Measurements from ENCODE around the gene WNT9A.

WNT9A gene

GRCh38 chr1:227907439-227908015 lies 40.2 kb downstream of the WNT9A start:
- DNase-seq: no peak

GRCh38 chr1:227906550-227907071 lies 41.1 kb downstream of the WNT9A start:
- no peak for DNase-seq

- no peak for DNase-seq
Observed at GRCh38 chr1:227905573-227906487, 41.9 kb downstream of the WNT9A start.

- no peak for DNase-seq
Observed at GRCh38 chr1:227904541-227905335, 43.0 kb downstream of the WNT9A start.

- DNase-seq: no peak
Observed at GRCh38 chr1:227903614-227904501, 43.9 kb downstream of the WNT9A start.

- DNase-seq: no peak
Observed at GRCh38 chr1:227903061-227903521, 44.6 kb downstream of the WNT9A start.

GRCh38 chr1:227902641-227902990 lies 45.1 kb downstream of the WNT9A start:
- DNase-seq: no peak

GRCh38 chr1:227901906-227902640 lies 45.7 kb downstream of the WNT9A start:
- no peak for DNase-seq

GRCh38 chr1:227901239-227901905 lies 46.4 kb downstream of the WNT9A start:
- no peak for DNase-seq

GRCh38 chr1:227900571-227901051 lies 47.1 kb downstream of the WNT9A start:
- no peak for DNase-seq

- DNase-seq: no peak
Observed at GRCh38 chr1:227899820-227900449, 47.8 kb downstream of the WNT9A start.

GRCh38 chr1:227899141-227899819 lies 48.5 kb downstream of the WNT9A start:
- no peak for DNase-seq

- DNase-seq: no peak
Observed at GRCh38 chr1:227898502-227899140, 49.1 kb downstream of the WNT9A start.

GRCh38 chr1:227897704-227898438 lies 49.9 kb downstream of the WNT9A start:
- DNase-seq: no peak

GRCh38 chr1:227896710-227897655 lies 50.7 kb downstream of the WNT9A start:
- DNase-seq: no peak

GRCh38 chr1:227895828-227896685 lies 51.7 kb downstream of the WNT9A start:
- no peak for DNase-seq

All from NCI-H1092 (cell line).